Colonic mucosa (tissue), 4 donors: ENCODE data around the gene FAAH2. TPM values are rescaled to one million over a fixed set of nuclear protein-coding genes. Genes with fewer than 3 reads are reported as not detected.

ENCODE experiments used
- DNase-seq: peaks from one replicate; pipeline ENCODE4 v3.0.0-alpha.2; 2020
- H3K27ac ChIP-seq: fragments of 200-600 bp; one replicate; pipeline ENCODE4 v1.8.0; 2021
- H3K27me3 ChIP-seq: fragments of 200-600 bp; one replicate; pipeline ENCODE4 v1.8.0; 2021
- H3K36me3 ChIP-seq: fragments of 200-600 bp; one replicate; pipeline ENCODE4 v1.8.0; 2021
- H3K4me1 ChIP-seq: fragments of 200-600 bp; one replicate; pipeline ENCODE4 v1.8.0; 2021; ENCODE audit warnings: mild to moderate bottlenecking
- H3K4me3 ChIP-seq: fragments of 200-600 bp; one replicate; pipeline ENCODE4 v1.8.0; 2021
- H3K9ac ChIP-seq, 2 donors: one replicate each; pipeline ENCODE4 v1.7.0; 2013; ENCODE audit warnings: control low read depth in 2 of 2, low read depth in 2 of 2, low read length in 2 of 2
- H3K9me3 ChIP-seq: fragments of 200-600 bp; one replicate; pipeline ENCODE4 v1.8.0; 2021
- CTCF ChIP-seq: fragments of 200-600 bp; IDR thresholded peaks from one replicate; pipeline ENCODE4 v1.8.0; 2022; ENCODE audit warnings: antibody characterized with exemption, mild to moderate bottlenecking
- intact Hi-C: fragments of 100-400 bp; cut with DNase I; formaldehyde crosslinking; loops from one replicate; pipeline ENCODE4 v1.14.1; 2022
- total RNA-seq, 2 donors: library from RNA; stranded (reverse); fragmentation: NEBNext Ultra II Directional in 1 of 2; extraction: Animal tissue kit (Norgen Biotek cat#: 25700) in 1 of 2; gene quantifications; one replicate each; pipeline ENCODE4 v1.2.1, GENCODE V29; 2021
- donor health status: healthy.
- donor health status: DM: no; HTN: no; CAD: no.
- donor health status: DM: no; HTN: no; CAD: no.

The FAAH2 gene
- total RNA-seq, 2 donors from 2014 or later = 5.6 to 11.3 TPM

- Histone ChIP-seq H3K36me3 (no peaks in the 10 kb centered on the region), H3K27ac (no peak overlapping the region), H3K4me3 (no peak overlapping the region), H3K4me1 (no peaks in the 10 kb centered on the region), H3K27me3 (no peaks in the 10 kb centered on the region), H3K9ac (no peak overlapping the region), H3K9me3 (no peaks in the 10 kb centered on the region)
- intact Hi-C loops = no loop called here
- no peak for TF ChIP-seq CTCF
- DNase-seq = no peak
Measured at GRCh38 chrX:57266871-57267270, 19.6 kb upstream of the FAAH2 start.

- H3K27me3 ChIP-seq = no peaks in the 10 kb centered on the region
- no peaks in the 10 kb centered on the region for H3K36me3 ChIP-seq
- H3K9me3 ChIP-seq = no peaks in the 10 kb centered on the region
- H3K4me1 ChIP-seq = no peaks in the 10 kb centered on the region
- intact Hi-C loops = no loop called here
- H3K4me3 ChIP-seq = no peak overlapping the region
- TF ChIP-seq CTCF = no peak
- no peak for DNase-seq
- H3K9ac ChIP-seq = no peak overlapping the region
- no peak overlapping the region for H3K27ac ChIP-seq
Measured at GRCh38 chrX:57267308-57267707, 19.2 kb upstream of the FAAH2 start.

GRCh38 chrX:57270980-57271379 is 15.5 kb upstream of the FAAH2 start:
- H3K27me3 ChIP-seq = no peaks in the 10 kb centered on the region
- no peak overlapping the region for H3K27ac ChIP-seq
- no peaks in the 10 kb centered on the region for H3K9me3 ChIP-seq
- H3K9ac ChIP-seq = no peak overlapping the region
- no peak for TF ChIP-seq CTCF
- intact Hi-C loops = no loop called here
- H3K4me3 ChIP-seq = no peak overlapping the region
- no peaks in the 10 kb centered on the region for H3K36me3 ChIP-seq
- H3K4me1 ChIP-seq = no peaks in the 10 kb centered on the region
- no peak for DNase-seq

GRCh38 chrX:57282568-57282967 is 3.9 kb upstream of the FAAH2 start:
- H3K27ac ChIP-seq = no peak overlapping the region
- intact Hi-C loops = no loop called here
- TF ChIP-seq CTCF = no peak

GRCh38 chrX:57285001-57285400 is 1.5 kb upstream of the FAAH2 start:
- TF ChIP-seq CTCF = no peak
- Histone ChIP-seq H3K36me3 (no peaks in the 10 kb centered on the region), H3K9ac (no peak overlapping the region), H3K27me3 (no peaks in the 10 kb centered on the region), H3K4me3 (no peak overlapping the region), H3K27ac (no peak overlapping the region), H3K9me3 (no peaks in the 10 kb centered on the region), H3K4me1 (no peaks in the 10 kb centered on the region)
- no peak for DNase-seq
- intact Hi-C loops = no loop called here

More at GRCh38 chrX:57282568-57282967, 3.9 kb upstream of the FAAH2 start:
- Histone ChIP-seq H3K27me3 (no peaks in the 10 kb centered on the region), H3K9me3 (no peaks in the 10 kb centered on the region), H3K4me3 (no peak overlapping the region), H3K9ac (no peak overlapping the region), H3K36me3 (no peaks in the 10 kb centered on the region), H3K4me1 (no peaks in the 10 kb centered on the region)
- no peak for DNase-seq

- intact Hi-C loops = no loop called here
- Histone ChIP-seq H3K9me3 (no peaks in the 10 kb centered on the region), H3K27ac (no peak overlapping the region), H3K9ac (no peak overlapping the region), H3K36me3 (no peaks in the 10 kb centered on the region), H3K4me1 (no peaks in the 10 kb centered on the region), H3K27me3 (no peaks in the 10 kb centered on the region), H3K4me3 (no peak overlapping the region)
- no peak for TF ChIP-seq CTCF
- DNase-seq = no peak
Measured at GRCh38 chrX:57289089-57289488, 2.6 kb downstream of the FAAH2 start.
